DMS53 (cell line): ENCODE results near the gene IQCE.
A peak's percentile ranks its signal among the peaks of the same experiment; 100 is the strongest.
"Not testable (repeated sequence)": the region's sequence is repeated elsewhere in the genome, so short reads cannot be mapped to it uniquely, and the experiment has no call there.

Experiments used
- DNase-seq: peaks from one replicate; lab custom pipeline; 2025; lab: John Stamatoyannopoulos, UW

IQCE gene

DNA sequence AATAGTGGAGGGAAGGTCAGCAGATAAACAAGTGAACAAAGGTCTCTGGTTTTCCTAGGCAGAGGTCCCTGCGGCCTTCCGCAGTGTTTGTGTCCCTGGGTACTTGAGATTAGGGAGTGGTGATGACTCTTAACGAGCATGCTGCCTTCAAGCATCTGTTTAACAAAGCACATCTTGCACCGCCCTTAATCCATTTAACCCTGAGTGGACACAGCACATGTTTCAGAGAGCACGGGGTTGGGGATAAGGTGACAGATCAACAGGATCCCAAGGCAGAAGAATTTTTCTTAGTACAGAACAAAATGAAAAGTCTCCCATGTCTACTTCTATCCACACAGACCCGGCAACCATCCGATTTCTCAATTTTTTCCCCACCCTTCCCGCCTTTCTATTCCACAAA lies 25.2 kb upstream of the IQCE start:
- not testable (repeated sequence) for DNase-seq

DNA sequence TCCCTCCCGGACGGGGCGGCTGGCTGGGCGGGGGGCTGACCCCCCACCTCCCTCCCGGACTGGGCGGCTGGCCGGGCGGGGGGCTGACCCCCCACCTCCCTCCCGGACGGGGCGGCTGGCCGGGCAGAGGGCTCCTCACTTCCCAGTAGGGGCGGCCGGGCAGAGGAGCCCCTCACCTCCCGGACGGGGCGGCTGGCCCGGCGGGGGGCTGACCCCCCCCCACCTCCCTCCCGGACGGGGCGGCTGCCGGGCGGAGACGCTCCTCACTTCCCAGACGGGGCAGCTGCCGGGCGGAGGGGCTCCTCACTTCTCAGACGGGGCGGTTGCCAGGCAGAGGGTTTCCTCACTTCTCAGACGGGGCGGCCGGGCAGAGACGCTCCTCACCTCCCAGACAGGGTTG lies 24.6 kb upstream of the IQCE start:
- not testable (repeated sequence) for DNase-seq

DNA sequence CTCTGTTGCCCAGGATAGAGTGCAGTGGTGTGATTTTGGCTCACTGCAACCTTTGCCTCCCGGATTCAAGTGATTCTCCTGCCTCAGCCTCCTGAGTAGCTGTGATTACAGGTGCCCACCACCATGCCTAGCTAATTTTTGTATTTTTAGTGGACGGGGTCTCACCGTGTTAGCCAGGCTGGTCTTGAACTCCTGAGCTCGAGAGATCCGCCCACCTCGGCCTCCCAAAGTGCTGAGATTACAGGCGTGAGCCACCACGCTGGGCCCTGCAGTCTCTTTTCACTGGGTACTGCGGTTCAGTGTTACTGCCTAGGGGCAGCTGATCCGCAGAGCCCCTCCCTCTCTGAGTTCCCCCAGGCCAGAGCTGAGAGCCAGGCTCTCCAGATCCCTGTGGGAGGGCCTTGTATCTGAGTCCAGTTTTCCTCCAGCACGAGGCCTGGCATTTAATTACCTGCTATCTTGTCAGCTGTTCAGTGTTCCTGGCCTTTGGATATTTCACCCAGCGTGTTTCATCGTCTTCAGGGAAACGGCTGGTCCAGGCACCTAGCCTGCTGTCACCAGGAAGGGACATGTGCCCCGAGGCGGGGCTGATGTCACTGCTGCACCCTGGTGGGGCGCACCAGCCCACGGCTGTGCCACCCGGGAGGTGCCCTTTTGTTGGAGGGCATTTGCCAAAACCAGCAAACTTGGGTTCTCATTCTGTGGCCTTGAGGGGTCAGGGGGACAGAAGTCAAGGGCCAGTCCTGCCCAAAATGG lies 22.7 kb upstream of the IQCE start:
- peak; percentile 43 for DNase-seq

DNA sequence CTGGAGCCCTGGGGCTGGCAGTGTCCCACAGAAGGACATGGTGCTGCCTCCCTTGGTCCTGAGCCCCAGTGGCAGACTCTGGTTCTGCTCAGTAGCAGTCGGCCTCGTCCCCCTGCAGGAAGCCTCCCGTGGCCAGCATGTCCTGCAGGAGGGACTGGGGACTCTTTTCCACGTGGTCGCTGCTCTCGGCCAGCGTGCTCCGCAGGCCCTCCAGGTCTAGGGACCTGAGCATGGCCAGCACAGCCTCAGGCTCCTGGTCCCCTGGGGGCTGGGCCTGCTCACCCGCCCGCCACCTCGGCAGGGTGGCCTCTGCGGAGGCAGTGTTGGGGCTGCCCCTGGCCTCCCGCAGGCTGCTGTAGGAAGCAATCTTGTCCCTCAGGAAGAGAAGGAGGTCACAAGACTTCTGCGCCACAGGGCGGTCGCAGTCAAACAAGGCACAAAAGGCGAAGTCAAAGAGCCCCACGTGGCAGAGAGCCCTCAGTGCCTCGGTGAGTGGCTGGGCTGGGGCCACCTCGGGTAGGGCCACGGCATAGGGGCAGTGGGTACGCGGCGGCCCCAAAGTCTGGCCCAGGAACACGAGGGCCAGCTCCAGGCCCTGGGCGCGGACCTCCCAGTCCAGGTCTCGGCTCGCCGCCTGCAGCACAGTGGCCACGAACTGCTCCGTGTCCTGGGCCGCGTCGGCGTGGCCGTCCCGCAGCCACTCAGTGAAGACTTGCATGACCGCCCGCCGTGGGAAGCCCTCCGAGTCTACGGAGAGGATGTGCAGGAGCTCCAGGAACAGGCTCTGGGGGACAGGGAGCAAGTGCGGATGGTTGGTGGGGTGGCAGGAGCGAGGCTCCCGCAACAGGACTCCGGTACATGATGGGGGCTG lies 20.6 kb upstream of the IQCE start:
- peak; percentile 64 for DNase-seq

DNA sequence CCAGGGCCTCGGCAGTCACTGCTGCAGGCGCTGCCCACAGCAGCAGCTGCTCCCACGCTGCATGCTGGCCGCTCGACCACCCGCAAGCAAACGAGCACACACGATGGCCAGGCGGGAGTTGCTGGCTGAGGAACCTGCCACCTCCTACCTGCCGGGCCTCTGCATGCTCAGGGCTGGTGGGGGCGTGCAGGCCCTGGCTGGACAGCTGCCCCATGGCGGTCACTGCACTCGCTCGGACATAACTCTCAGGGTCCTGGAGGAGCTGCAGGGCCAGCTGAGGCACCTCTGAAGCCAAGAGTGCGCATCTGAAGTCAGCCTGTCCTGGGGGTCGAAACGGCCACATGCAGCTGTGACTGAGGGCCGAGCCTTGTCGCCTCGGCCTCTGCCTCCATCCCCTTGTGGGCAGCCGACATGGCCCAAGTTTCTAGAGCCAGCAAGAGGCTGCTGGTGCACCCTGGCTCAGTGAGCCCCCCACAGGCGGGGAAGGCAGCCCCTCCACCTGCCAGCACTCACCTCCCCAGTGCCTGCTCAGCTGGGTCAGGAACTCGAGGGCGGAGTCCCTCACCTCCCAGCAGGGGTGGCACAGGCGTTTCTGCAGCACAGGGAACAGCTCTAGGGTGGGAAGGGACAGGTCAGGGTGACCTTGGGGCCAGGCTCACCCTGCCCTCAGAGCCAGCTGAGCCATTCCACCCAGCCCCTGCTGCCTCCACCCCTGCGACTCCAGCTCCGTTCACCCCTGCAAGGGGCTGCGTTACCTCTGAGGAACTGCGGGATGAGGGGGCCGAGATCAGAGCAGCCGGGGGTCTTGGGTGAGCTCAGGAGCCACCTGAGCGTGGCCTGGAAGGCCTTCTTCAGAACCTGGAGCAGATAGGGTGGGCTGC lies 19.5 kb upstream of the IQCE start:
- DNase-seq: peak; percentile 53

DNA sequence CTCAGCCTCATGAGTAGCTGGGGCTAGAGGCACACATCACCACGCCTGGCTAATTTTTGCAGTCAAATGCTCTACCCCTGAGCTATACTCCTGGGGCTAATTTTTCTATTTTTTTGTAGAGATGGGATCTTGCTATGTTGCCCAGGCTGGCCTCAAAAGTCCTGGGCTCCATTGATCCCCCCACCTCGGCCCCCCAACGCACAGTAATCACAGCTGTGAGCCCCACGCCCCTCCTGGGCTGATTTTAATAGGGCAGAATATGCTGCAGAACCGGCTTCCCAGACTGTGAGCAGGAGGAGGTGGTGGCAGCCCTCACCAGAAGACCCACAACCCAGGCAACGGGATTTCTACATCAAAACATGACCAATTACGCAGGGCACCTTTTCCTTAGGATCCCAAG lies 18.6 kb upstream of the IQCE start:
- DNase-seq: no peak

DNA sequence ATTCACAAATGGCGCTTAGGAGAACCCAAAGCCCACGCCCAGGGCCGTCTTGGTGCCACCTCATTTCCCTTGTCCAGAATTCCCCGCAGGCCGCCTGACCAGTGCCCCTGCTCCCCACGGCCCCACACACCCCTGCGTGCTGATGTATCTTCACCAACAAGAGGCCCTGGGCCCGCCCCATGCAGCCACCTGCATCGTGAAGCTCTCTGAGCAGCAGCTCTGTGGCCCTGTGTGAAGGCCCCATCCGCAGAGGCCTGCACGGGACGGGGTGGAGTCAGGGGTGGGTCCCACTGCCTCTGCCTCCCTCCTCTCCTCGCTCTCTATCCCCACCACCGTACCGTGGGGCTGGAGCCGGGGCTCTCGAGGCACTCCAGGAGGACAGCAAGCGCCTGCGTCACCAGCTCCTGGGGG lies 18.1 kb upstream of the IQCE start:
- DNase-seq: no peak

DNA sequence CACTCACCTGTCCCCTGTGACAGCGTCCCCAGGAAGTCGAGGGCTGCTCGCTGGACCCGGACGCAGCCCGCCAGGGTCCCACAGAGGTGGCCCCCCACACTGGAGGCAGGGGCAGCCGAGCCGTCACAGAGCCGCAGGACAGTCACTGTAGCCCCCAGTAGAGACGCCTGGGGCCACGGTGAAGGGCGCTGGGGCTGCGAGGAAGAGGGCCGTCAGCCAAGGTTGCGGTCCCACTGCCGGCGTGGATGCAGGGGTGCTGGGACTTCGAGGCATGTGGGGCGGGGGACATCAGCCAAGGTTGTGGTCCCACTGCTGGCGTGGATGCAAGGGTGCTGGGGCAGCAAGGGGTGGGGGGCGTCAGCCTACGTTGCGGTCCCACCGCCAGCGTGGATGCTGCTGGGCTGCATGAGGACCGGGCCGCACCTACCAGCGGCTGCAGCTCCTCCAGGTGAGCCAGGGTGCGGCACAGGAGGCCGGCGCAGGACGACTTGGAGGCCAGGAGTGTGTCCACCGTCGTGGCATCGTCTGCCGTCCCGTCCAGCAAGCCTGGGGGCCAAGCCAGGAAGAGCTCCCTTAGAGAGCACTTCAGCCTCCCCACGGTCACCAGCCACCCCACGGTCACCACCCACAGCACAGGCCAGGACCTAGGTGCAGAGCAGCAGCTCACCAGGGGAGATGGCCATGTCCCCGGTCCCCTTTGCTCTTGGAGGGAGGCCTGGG lies 17.3 kb upstream of the IQCE start:
- no peak for DNase-seq

DNA sequence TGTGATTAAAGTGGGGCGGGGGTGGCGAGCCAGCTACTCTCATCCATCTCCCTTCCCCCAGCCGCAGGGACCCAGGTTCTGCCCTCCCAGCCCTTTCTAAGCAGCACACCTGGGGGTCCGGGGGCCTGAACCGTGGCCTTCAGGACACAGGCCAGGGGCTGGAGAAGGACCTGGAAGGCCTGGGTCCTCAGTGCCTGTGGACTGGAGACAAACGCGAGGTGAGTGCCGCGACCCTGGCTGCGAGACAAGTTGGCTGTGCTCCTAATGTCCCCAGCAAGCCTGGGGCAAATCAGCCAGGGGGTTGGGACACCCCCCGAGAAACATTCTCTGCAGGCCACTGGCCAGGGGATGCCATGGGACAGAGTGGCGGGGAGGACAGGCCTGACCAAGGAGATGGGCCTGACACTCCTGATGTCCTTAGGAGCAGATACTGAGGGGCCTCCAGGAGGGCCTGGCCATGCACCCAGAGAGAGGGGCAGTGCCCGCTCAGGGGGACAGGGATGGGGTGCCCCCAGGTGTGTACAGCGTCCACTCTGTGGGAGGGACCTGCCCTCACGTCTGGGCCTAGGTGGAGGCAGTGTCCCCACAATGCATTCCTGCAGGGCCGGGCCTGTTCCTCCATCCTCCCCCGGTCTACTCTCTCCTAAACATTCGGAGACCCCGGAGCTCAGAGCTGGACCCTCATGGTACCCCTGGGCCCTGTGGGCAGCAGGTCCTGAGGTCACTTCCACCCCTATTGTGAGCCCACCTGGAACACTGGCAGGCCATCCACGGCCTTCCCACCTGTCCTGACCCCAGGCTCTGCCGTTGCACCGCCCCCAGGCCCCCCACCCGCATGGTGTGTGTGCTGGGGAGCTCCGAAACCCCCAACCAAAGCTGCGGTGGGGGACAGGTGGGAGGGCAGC lies 16.5 kb upstream of the IQCE start:
- DNase-seq: no peak

DNA sequence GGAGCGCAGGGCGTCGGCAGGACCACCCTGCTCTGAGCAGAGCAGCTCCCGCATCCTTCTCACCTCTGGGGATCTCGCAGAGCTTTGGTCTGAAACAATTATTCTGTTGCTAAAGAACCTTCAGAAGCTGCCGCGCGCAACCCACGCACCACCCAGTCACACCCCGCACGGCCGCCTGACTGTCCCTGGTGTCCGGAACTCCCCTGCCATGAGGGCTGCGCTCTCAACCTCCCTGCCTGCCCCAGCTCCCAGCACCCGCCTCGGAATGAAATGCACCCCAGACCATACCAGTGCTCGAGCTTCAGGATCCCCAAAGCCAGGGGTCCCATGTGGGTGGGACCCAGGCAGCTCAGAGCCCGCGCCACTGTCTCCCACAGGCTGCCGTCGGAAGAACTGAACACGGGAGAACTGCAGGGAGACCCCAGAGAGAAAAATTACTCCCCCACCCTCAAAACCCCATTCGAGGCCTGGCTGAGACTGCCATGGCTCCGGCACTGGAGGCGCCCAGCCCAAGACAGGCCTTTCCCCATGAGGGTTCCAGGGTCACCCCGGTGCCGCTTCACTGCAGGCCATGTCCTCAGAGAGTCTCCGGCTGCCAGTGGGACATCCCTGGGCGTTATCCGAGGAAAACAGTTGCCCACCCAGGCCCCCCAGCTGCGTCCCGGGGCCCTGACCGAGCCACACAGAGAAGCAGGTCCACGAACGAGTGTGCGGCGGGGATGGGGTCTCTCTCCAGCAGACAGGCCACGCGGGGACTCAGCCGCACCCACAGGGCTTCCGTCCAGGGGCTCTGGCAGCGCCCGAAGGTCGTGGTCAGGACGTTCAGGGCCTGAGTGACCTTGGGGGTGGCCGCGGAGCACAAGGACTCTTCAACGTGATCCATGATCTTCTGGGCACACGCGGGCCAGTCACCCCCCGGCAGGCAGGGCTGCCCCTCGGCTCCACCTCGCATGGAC lies 15.6 kb upstream of the IQCE start:
- DNase-seq: no peak

DNA sequence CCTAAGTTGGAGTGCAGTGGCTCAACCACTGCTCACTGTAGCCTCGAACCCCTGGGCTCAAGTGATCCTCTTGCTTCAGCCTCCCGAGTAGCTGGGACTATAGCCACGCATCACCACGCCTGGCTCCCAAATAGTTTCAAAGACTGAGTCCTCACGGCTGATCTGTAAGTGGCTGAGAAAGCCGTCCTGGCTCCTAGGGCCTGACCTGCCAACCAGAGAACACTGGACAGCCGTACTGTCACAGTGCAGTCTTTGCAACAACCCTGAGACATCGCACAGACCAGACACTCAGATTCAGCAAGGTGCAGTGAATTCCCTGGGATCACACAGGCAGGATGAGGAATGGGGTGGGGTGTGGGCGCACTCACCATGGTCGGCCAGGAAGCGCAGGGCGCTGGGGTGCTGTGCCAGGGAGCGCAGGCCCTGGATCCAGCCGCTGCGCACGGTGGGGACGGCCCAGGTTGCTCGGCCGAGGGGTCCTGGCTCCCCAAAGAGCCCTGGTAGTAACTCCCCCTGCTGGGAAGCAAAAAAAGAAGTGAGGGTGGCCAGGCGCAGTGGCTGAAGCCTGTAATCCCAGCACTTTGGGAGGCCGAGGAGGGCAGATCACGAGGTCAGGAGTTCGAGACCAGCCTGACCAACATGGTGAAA lies 14.1 kb upstream of the IQCE start:
- no peak for DNase-seq

DNA sequence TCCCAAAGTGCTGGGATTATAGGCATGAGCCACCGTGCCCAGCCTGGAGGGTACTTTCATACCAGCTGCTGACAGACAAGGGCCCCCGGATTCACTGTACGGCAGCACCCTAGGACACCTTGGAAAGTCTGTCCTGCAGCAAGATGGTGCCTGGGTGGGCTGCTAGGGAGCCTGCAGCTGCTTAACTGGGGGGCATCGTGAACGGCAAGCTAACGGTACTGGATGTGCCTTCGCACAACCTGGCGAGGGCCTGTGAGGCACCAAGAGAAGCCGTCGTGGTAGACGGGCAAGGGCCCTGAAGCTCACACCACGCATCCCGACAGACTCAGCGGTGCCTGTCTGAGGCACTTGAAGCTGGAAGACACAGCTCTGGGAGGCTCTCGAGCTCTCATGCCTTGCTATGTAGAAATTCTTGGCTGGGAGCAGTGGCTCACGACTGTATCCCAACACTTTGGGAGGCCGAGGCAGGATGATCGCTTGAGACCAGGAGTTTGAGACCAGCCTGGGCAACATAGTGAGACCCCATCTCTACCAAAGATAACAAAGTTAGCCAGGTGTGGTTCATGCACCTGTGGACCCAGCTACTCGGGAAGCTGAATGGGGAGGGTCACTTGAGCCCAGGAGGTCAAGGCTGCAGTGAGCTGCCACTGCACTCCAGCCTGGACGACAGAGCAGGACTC lies 12.9 kb upstream of the IQCE start:
- DNase-seq: no peak

DNA sequence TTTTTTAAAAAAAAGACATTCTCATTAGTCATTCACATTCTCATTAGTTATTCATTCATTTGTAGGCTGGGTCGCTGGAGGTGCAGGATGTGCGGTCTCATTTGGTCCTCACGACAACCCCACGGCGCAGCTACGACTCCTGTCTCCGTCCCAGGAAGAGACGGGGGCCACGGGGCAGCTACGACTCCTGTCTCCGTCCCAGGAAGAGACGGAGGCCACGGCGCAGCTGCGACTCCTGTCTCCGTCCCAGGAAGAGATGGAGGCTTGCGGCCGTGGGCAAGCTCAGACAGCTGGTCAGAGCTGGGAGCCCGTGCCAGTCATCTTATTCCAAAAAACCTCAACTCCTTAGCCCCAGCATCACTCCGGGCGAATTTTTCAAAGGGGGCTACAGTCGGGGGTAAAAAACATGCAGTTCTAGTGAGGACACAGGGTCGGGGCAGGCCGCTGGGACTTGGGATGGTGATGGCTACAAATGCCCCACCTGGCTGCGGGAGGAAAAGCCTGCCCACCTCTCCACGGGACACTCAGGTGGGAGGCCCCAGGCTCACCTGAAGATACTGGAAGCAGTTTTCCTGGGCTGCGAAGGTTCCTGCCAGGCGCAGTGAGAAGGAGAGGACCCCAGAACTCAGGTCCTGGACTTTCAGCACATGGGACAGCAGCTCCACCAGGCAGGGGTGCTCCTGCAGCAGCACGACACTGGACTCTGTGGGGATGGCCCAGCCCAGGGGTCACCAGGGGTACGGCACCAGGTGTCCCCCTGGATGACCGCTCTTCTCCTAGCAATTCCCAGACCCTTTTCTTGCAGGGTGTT lies 11.8 kb upstream of the IQCE start:
- no peak for DNase-seq

DNA sequence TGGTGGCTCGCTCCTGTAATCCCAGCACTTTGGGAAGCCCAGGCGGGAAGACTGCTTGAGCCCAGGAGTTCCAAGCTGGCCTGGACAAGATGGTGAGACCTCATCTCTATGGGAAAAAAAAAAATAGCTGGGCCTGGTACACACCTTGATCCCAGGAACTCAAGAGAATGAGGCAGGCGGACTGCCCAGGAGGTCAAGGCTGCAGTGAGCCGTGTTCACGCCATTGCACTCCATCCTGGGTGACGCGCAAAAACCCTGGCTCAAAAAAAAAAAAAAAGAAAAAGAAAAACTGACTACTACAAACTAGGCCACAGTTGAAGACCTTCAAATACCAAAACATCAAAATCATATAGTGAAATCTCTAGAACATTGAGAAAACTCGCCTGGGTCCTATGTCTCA lies 7.4 kb upstream of the IQCE start:
- DNase-seq: no peak

DNA sequence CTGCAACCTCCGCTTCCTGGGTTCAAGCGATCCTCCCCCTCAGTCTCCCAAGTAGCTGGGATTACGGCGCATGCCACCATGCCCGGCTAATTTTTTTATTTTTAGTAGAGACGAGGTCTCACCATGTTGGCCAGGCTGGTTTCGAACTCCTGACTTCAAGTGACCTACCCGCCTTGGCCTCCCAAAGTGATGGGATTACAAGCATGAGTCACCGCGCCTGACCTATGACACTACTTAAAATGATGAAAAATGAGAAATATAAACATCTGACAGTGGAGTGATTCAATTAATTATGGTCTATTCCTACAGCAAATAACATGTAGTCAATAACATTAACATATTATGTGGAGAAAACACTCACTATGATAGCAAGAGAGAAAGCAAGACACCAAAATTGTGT lies 5.7 kb upstream of the IQCE start:
- no peak for DNase-seq

DNA sequence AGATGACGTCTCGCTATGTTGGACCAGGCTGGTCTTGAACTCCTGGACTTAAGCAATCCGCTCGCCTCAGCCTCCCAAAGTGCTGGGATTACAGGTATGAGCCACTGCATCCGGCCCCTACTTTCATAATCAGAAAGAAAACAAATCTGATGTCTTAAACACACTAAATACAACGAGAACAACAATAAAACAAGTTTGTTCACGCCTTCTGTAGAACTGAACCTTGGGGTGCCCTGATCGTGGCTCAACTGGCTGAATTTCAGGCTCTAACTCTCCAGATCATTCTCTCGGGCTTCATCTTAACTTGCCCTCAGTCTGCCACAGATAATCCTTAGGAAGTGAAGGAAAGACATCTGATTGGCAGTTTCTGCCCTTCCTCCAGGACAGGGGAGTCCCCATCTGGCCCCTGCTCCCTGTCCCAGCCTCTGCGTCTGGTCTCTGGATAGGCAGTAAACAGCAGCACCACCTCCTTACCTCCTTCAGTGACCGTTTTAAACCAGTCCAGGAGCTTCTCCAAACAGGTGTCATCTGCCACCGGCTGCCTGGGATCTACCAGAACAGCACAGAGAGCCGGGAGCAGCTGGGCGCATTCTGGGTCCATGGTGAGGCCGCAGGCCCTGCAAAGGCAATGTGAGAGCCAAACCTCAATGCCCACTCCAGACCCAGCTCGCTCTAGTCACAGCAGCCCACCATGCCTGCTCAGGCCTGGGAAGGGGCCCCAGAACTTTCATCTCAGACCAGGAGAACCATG lies 4.8 kb upstream of the IQCE start:
- peak; percentile 64 for DNase-seq

DNA sequence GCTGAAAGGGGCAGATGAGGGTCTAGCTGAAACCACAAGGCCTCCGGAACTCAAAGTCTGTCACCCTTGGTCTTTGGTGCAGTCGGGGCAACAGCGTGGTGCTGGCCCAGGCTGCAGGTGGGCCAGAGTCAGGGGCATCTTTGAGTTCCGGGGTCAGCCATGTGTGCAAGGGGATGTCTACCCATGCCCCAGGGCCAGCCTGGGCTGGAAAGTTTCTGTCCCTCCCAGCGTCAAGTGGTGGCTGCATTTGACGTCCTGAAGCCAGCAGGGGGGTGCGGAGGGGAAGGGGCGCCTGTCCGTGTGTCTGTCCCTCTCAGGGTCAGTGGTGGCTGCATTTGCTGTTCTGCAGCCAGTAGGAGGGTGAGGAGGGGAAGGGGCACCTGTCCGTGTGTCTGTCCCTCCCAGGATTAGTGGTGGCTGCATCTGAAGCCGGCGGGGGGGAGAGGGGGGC lies 4.1 kb upstream of the IQCE start:
- peak; percentile 47 for DNase-seq
